ENCODE measurements around the gene ITGB2.

GRCh38 chr21:44883250-44883649 lies 37.4 kb downstream of the ITGB2 start:
- no peak for TF ChIP-seq CTCF (IDR thresholded peaks at IDR 0.05; ENCODE audit: low read length)
- no peak for TF ChIP-seq EZH2 (IDR thresholded peaks at IDR 0.05; ENCODE audit: borderline replicate concordance, low read length)

All from OCI-LY1 (cell line).